MCF 10A (cell line): ENCODE data around the gene TSC22D1. TPM values are rescaled to one million over a fixed set of nuclear protein-coding genes. Genes with fewer than 3 reads are reported as not detected.

Experiments
- BruUV-seq: library from RNA; stranded (reverse); fragments of 400-500 nt; replicated peaks from 2 replicates; lab custom pipeline; 2021; lab: Mats Ljungman, UMichigan
- CTCF ChIA-PET: fragments of 300-600 bp; sonication (Branson Sonifier 250); formaldehyde crosslinking; extraction: SDS; loops from one replicate; lab custom pipeline; 2021; ENCODE audit warnings: antibody characterized with exemption, inconsistent platforms; lab: Yijun Ruan, JAX
- POLR2A ChIA-PET: fragments of 300-600, 350-650 bp; sonication (Branson Sonifier 250); formaldehyde crosslinking; extraction: SDS; loops from one replicate; lab custom pipeline; 2020; ENCODE audit warnings: antibody characterized with exemption, inconsistent platforms; lab: Yijun Ruan, JAX
- DNase-seq: peaks from one replicate; pipeline ENCODE4 v3.0.0-alpha.2; 2018; ENCODE audit not compliant: unreplicated experiment
- H3K27ac Mint-ChIP-seq: one replicate; pipeline ENCODE4 v1.8.0; 2022; ENCODE audit warnings: mild to moderate bottlenecking, low read depth, mixed read lengths; ENCODE audit not compliant: unreplicated experiment
- H3K27me3 Mint-ChIP-seq: one replicate; pipeline ENCODE4 v1.8.0; 2022; ENCODE audit warnings: mixed read lengths; ENCODE audit not compliant: insufficient read depth, unreplicated experiment
- H3K36me3 Mint-ChIP-seq: one replicate; pipeline ENCODE4 v1.8.0; 2022; ENCODE audit warnings: mild to moderate bottlenecking, moderate library complexity, mixed read lengths; ENCODE audit not compliant: insufficient read depth, unreplicated experiment
- H3K4me1 Mint-ChIP-seq: one replicate; pipeline ENCODE4 v1.8.0; 2022; ENCODE audit warnings: mixed read lengths; ENCODE audit not compliant: insufficient read depth, unreplicated experiment
- H3K4me3 Mint-ChIP-seq: one replicate; pipeline ENCODE4 v1.8.0; 2022; ENCODE audit warnings: mild to moderate bottlenecking, moderate library complexity, mixed read lengths; ENCODE audit not compliant: unreplicated experiment
- H3K9me3 Mint-ChIP-seq: one replicate; pipeline ENCODE4 v1.8.0; 2022; ENCODE audit warnings: mixed read lengths; ENCODE audit not compliant: unreplicated experiment
- intact Hi-C: fragments of 100-400 bp; cut with micrococcal nuclease; formaldehyde crosslinking; loops from 2 replicates; pipeline ENCODE4 v1.14.1; 2022
- total RNA-seq: library from RNA; stranded (reverse); gene quantifications from 2 replicates; pipeline ENCODE4 v1.2.3, GENCODE V29; 2022
- TF ChIP-seq, protein P1 (sequence below): fragments of 200-600 bp; IDR thresholded peaks from one replicate; pipeline ENCODE4 v1.8.0; 2022; ENCODE audit warnings: antibody characterized with exemption, mild to moderate bottlenecking; ENCODE audit not compliant: unreplicated experiment

Gene TSC22D1
- total RNA-seq, 1 experiment from 2014 or later, result 153 TPM

DNA sequence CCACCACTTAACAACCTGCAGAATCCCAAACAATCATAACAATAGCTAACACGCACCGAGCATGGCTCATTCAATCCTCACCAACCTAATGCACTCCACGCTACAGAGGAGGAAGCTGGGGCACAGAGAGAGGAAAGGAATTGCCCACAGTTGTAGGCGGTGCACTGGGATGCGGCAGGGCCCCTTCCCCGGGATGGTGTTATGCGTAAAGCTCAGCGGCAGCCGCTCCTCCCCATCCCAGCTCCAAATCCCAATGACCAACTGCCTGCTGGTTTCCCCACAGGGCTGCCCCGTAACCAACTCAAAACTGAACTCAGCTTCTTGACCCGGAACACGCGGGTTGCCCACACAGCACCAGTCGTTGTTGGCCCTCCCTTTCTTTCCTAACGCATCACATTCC lies 160.3 kb downstream of the TSC22D1 start:
- no peaks in the 10 kb centered on the region for H3K4me1 Mint-ChIP-seq
- no peak overlapping the region for H3K27ac Mint-ChIP-seq
- H3K4me3 Mint-ChIP-seq, result no peak overlapping the region
- H3K36me3 Mint-ChIP-seq, result no peaks in the 10 kb centered on the region
- POLR2A ChIA-PET, result no interaction called here
- no peak for DNase-seq
- BruUV-seq, result no TSS peak
- intact Hi-C loops, result no loop called here
- H3K27me3 Mint-ChIP-seq, result no peaks in the 10 kb centered on the region
- TF ChIP-seq, protein P1, sequence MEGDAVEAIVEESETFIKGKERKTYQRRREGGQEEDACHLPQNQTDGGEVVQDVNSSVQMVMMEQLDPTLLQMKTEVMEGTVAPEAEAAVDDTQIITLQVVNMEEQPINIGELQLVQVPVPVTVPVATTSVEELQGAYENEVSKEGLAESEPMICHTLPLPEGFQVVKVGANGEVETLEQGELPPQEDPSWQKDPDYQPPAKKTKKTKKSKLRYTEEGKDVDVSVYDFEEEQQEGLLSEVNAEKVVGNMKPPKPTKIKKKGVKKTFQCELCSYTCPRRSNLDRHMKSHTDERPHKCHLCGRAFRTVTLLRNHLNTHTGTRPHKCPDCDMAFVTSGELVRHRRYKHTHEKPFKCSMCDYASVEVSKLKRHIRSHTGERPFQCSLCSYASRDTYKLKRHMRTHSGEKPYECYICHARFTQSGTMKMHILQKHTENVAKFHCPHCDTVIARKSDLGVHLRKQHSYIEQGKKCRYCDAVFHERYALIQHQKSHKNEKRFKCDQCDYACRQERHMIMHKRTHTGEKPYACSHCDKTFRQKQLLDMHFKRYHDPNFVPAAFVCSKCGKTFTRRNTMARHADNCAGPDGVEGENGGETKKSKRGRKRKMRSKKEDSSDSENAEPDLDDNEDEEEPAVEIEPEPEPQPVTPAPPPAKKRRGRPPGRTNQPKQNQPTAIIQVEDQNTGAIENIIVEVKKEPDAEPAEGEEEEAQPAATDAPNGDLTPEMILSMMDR, result no peak
- no peaks in the 10 kb centered on the region for H3K9me3 Mint-ChIP-seq
- CTCF ChIA-PET, result no interaction called here

DNA sequence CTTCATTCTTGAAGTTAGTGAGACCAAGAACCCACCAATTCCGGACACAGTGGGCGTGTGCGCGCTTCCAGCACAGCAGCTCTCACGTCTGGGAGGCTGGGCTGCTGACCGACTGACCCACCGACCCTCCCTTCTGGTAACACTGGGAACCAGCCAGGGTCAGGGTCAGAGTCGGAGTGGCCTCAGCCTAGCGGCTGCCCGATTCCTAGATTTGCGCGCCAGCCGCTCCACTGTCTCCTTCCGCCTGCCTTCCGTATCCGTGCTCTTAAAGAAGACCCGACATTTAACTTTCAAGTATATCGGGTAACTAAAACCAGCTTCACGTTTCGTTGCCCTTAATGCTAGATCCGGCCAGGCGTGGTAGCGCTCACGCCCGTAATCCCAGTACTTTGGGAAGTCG lies 161.4 kb downstream of the TSC22D1 start:
- no peaks in the 10 kb centered on the region for H3K27me3 Mint-ChIP-seq
- H3K4me3 Mint-ChIP-seq, result no peak overlapping the region
- BruUV-seq, result no TSS peak
- POLR2A ChIA-PET, result no interaction called here
- intact Hi-C loops, result no loop called here
- CTCF ChIA-PET, result no interaction called here
- H3K36me3 Mint-ChIP-seq, result no peaks in the 10 kb centered on the region
- H3K4me1 Mint-ChIP-seq, result no peaks in the 10 kb centered on the region
- TF ChIP-seq, protein P1, result no peak
- no peaks in the 10 kb centered on the region for H3K9me3 Mint-ChIP-seq
- H3K27ac Mint-ChIP-seq, result no peak overlapping the region
- no peak for DNase-seq

DNA sequence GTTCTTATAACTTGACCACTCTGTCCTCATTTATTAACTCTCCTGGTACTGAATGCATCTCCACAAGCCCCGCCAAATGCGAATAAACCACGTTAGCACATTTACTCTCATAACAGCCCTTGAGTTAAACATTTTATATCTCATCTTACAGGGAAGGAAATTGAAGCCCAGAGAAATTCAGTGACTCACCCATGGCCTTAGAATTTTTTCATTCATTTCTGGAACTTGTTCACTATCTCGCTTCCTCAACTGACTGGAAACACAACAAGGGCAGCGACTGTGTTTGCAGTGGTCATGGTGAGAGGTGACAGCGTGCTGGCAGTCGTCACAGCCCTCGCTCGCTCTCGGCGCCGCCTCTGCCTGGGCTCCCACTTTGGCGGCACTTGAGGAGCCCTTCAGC lies 163.0 kb downstream of the TSC22D1 start:
- ChIA-PET CTCF (interaction anchor here (0.6 kb wide), 1 partner anchor 99 kb away, joined by 3 read pairs; no protein-coding TSS in a partner anchor), POLR2A (no interaction called here)
- DNase-seq, result no peak
- no peaks in the 10 kb centered on the region for H3K9me3 Mint-ChIP-seq
- H3K27ac Mint-ChIP-seq, result no peak overlapping the region
- H3K36me3 Mint-ChIP-seq, result no peaks in the 10 kb centered on the region
- TF ChIP-seq, protein P1, result no peak
- intact Hi-C loops, result no loop called here
- H3K27me3 Mint-ChIP-seq, result no peaks in the 10 kb centered on the region
- no peaks in the 10 kb centered on the region for H3K4me1 Mint-ChIP-seq
- BruUV-seq, result no TSS peak
- H3K4me3 Mint-ChIP-seq, result no peak overlapping the region

DNA sequence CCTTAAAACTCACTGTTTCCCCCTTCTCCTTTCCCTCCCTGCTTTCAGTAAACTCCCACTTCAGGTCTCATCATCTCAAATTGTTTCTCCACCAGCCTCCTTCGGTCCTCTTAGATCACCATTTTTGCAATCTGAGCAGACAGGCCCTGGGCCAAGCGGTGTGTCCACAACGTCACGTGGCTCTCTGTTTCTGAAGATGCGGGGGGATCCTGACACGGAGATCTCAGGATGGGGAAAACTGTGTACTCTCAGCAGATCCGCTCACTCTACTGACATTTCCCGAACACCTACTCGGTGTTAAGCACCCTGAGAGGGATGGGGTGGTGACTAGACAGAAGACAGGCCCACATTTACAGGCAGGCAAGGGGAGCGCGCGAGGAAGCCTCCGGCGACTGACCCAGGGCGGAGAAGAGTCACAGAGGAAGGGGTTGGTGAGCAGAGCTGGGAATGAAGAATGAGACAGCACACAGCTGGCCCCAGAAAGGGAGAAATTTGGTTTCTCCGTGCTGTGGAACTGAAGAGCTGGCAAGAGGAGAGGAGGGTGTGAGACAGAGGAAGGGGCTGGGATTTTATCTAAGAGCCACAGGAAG lies 163.7 kb downstream of the TSC22D1 start:
- no peaks in the 10 kb centered on the region for H3K4me1 Mint-ChIP-seq
- BruUV-seq, result no TSS peak
- H3K9me3 Mint-ChIP-seq, result no peaks in the 10 kb centered on the region
- TF ChIP-seq, protein P1, result no peak
- DNase-seq, result no peak
- intact Hi-C loops, result no loop called here
- H3K27ac Mint-ChIP-seq, result no peak overlapping the region
- H3K27me3 Mint-ChIP-seq, result no peaks in the 10 kb centered on the region
- no peak overlapping the region for H3K4me3 Mint-ChIP-seq
- ChIA-PET POLR2A (no interaction called here), CTCF (interaction anchor here (0.6 kb wide), 1 partner anchor 99 kb away, joined by 3 read pairs; no protein-coding TSS in a partner anchor)
- no peaks in the 10 kb centered on the region for H3K36me3 Mint-ChIP-seq
